GM19438 (cell line): ENCODE measurements around the gene STARD3.

ENCODE experiments used
- ATAC-seq: cut with Tn5 transposase; IDR thresholded peaks from one replicate; pipeline ENCODE4 v1.9.1; 2021; ENCODE audit warnings: low read depth; ENCODE audit not compliant: unreplicated experiment

Gene STARD3

GRCh38 chr17:39669897-39670735, 33.2 kb downstream of the STARD3 start:
- ATAC-seq: no peak

GRCh38 chr17:39670746-39671145, 33.8 kb downstream of the STARD3 start:
- ATAC-seq: no peak

- no peak for ATAC-seq
These were observed 34.9 kb downstream of the STARD3 start for GRCh38 chr17:39671651-39672521.

- ATAC-seq: no peak
These were observed 35.8 kb downstream of the STARD3 start for GRCh38 chr17:39672522-39673334.

GRCh38 chr17:39673335-39674081, 36.6 kb downstream of the STARD3 start:
- no peak for ATAC-seq

- ATAC-seq: no peak
These were observed 37.2 kb downstream of the STARD3 start for GRCh38 chr17:39674179-39674578.

- ATAC-seq: no peak
These were observed 37.9 kb downstream of the STARD3 start for GRCh38 chr17:39674702-39675389.

GRCh38 chr17:39675390-39676082, 38.6 kb downstream of the STARD3 start:
- ATAC-seq: no peak

- no peak for ATAC-seq
These were observed 39.4 kb downstream of the STARD3 start for GRCh38 chr17:39676198-39676819.

- no peak for ATAC-seq
These were observed 40.1 kb downstream of the STARD3 start for GRCh38 chr17:39677072-39677471.

GRCh38 chr17:39677542-39678339, 40.8 kb downstream of the STARD3 start:
- no peak for ATAC-seq

GRCh38 chr17:39678340-39679116, 41.6 kb downstream of the STARD3 start:
- no peak for ATAC-seq

GRCh38 chr17:39679521-39680192, 42.7 kb downstream of the STARD3 start:
- ATAC-seq: no peak

- ATAC-seq: no peak
These were observed 46.5 kb downstream of the STARD3 start for GRCh38 chr17:39683295-39683939.

GRCh38 chr17:39684369-39685192, 47.6 kb downstream of the STARD3 start:
- ATAC-seq: no peak
